Fibroblast of lung (primary cell): ENCODE measurements around the gene GAPDHS. TPM values are rescaled to one million over a fixed set of nuclear protein-coding genes. Genes with fewer than 3 reads are reported as not detected.

Source experiments
- DNase-seq, 2 donors: peaks; one replicate each; pipeline versions ENCODE4 v3.0.0 to v3.0.0-alpha.2; 2010; ENCODE audit warnings: low read depth in 2 of 2
- H2AFZ ChIP-seq: 2 replicates; pipeline ENCODE4 v1.5.1; 2012; ENCODE audit warnings: low read length, control low read depth, inconsistent platforms
- H3K27ac ChIP-seq: 2 replicates; pipeline ENCODE4 v1.5.1; 2011; ENCODE audit warnings: low read length, control low read depth; ENCODE audit not compliant: insufficient read depth
- H3K27me3 ChIP-seq: 2 replicates; pipeline ENCODE4 v1.5.1; 2011; ENCODE audit warnings: mild to moderate bottlenecking, low read length; ENCODE audit not compliant: control insufficient read depth, insufficient read depth
- H3K36me3 ChIP-seq: 2 replicates; pipeline ENCODE4 v1.5.1; 2011; ENCODE audit warnings: low read length; ENCODE audit not compliant: control insufficient read depth, insufficient read depth
- H3K4me1 ChIP-seq: 2 replicates; pipeline ENCODE4 v1.5.1; 2011; ENCODE audit warnings: low read length; ENCODE audit not compliant: control insufficient read depth, insufficient read depth; ENCODE audit errors: extremely low read depth
- H3K4me2 ChIP-seq: 2 replicates; pipeline ENCODE4 v1.5.1; 2011; ENCODE audit warnings: low read length, control low read depth; ENCODE audit not compliant: insufficient read depth; ENCODE audit errors: extremely low read depth
- H3K4me3 ChIP-seq, 4 experiments: fragments of 200-600 bp in 1 of 4; sonication (generic) in 1 of 4; replicated peaks in 1 of 4; 2 replicates each; pipeline ENCODE4 v1.5.1; 2011 to 2016; ENCODE audit warnings: low read length in 4 of 4, low read depth in 3 of 4, mild to moderate bottlenecking in 3 of 4, control low read depth in 2 of 4, inconsistent platforms in 1 of 4, mixed read lengths in 1 of 4; ENCODE audit not compliant: insufficient read depth in 1 of 4; ENCODE audit errors: control extremely low read depth in 1 of 4
- H3K79me2 ChIP-seq: 2 replicates; pipeline ENCODE4 v1.5.1; 2012; ENCODE audit warnings: mild to moderate bottlenecking, low read length, inconsistent platforms; ENCODE audit not compliant: control insufficient read depth, insufficient read depth
- H3K9ac ChIP-seq: 2 replicates; pipeline ENCODE4 v1.5.1; 2011; ENCODE audit warnings: mild to moderate bottlenecking, low read length, control low read depth; ENCODE audit not compliant: insufficient read depth
- H3K9me3 ChIP-seq: 2 replicates; pipeline ENCODE4 v1.5.1; 2012; ENCODE audit warnings: low read depth, low read length; ENCODE audit not compliant: control insufficient read depth, insufficient read depth
- H4K20me1 ChIP-seq: 2 replicates; pipeline ENCODE4 v1.5.1; 2011; ENCODE audit warnings: low read length; ENCODE audit not compliant: control insufficient read depth, insufficient read depth; ENCODE audit errors: extremely low read depth
- EZH2 ChIP-seq: IDR thresholded peaks from 2 replicates; pipeline ENCODE4 v1.5.1; 2012; ENCODE audit warnings: low read length, control low read depth, mild to moderate bottlenecking; ENCODE audit errors: missing control alignments
- polyA plus RNA-seq, 2 donors: library from polyadenylated mRNA; depleted of rRNA in 1 of 2; stranded (reverse) in 1 of 2; unstranded in 1 of 2; fragments of >200 nt; gene quantifications; 2 replicates each; pipeline ENCODE4 v1.2.1, GENCODE V29; 2011 to 2012; ENCODE audit warnings: missing spikeins in 1 of 2
- total RNA-seq: library from RNA; depleted of rRNA; stranded (reverse); fragments of >200 nt; gene quantifications from 2 replicates; pipeline ENCODE4 v1.2.1, GENCODE V29; 2014
- TF ChIP-seq, protein P1 (sequence below), 2 donors: IDR thresholded peaks in 1 of 2; conservative IDR thresholded peaks in 1 of 2; 1 replicate in 1 of 2; 2 replicates in 1 of 2; pipeline ENCODE4 v1.5.1; 2011 to 2012; ENCODE audit warnings: low read length in 2 of 2, control low read depth in 1 of 2, inconsistent platforms in 1 of 2, low read depth in 1 of 2, mild to moderate bottlenecking in 1 of 2

Gene GAPDHS
- total and polyA plus RNA-seq, 2 donors (not counting 1 experiment from before 2014, with no cell fraction given) = not detected

DNA sequence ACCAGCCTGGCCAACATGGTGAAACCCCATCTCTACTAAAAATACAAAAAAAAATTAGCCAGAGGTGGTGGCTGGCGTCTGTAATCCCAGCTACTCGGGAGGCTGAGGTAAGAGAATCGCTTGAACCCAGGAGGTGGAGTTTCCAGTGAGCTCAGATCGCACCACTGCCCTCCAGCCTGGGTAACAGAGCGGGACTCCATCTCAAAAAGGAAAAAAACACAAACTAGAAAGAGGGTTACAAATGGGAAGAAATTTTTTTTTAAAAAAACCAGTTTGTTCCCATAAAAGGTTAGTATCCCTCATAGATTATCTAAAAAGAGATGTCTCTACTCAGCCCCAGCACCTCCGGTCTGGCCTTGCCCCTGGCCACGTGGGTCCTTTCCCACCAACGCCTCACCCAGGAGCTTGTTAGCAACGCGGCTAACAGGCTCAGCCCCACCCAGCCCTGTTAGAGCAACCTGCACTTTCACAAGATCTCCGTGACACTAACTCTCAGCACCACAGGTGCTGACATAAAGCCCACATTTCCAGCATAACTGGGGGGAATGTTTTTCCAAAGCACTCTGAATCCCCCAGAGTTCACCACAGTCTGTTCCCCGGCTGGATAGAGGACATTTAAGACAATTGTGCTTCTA is 24.1 kb upstream of the GAPDHS start:
- H3K79me2 ChIP-seq = no peaks in the 10 kb centered on the region
- H2AFZ ChIP-seq = no peak overlapping the region
- no peak overlapping the region for H3K27ac ChIP-seq
- no peaks in the 10 kb centered on the region for H3K36me3 ChIP-seq
- H3K4me1 ChIP-seq = peaks cover 7% of the 10 kb centered on the region
- H3K4me2 ChIP-seq = no peak overlapping the region
- H3K9ac ChIP-seq = no peak overlapping the region
- DNase-seq = no peak
- peaks cover 31% of the 10 kb centered on the region for H3K27me3 ChIP-seq
- no peaks in the 10 kb centered on the region for H3K9me3 ChIP-seq
- H3K4me3 ChIP-seq = no peak overlapping the region
- H4K20me1 ChIP-seq = no peaks in the 10 kb centered on the region
- TF ChIP-seq, protein P1, sequence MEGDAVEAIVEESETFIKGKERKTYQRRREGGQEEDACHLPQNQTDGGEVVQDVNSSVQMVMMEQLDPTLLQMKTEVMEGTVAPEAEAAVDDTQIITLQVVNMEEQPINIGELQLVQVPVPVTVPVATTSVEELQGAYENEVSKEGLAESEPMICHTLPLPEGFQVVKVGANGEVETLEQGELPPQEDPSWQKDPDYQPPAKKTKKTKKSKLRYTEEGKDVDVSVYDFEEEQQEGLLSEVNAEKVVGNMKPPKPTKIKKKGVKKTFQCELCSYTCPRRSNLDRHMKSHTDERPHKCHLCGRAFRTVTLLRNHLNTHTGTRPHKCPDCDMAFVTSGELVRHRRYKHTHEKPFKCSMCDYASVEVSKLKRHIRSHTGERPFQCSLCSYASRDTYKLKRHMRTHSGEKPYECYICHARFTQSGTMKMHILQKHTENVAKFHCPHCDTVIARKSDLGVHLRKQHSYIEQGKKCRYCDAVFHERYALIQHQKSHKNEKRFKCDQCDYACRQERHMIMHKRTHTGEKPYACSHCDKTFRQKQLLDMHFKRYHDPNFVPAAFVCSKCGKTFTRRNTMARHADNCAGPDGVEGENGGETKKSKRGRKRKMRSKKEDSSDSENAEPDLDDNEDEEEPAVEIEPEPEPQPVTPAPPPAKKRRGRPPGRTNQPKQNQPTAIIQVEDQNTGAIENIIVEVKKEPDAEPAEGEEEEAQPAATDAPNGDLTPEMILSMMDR (conservative IDR thresholded peaks at IDR 0.05 in 1 of 2, IDR thresholded peaks at IDR 0.05 in 1 of 2; ENCODE audit: low read depth in 1 of 2, low read length in 2 of 2) = no peak
- TF ChIP-seq EZH2 = no peak

DNA sequence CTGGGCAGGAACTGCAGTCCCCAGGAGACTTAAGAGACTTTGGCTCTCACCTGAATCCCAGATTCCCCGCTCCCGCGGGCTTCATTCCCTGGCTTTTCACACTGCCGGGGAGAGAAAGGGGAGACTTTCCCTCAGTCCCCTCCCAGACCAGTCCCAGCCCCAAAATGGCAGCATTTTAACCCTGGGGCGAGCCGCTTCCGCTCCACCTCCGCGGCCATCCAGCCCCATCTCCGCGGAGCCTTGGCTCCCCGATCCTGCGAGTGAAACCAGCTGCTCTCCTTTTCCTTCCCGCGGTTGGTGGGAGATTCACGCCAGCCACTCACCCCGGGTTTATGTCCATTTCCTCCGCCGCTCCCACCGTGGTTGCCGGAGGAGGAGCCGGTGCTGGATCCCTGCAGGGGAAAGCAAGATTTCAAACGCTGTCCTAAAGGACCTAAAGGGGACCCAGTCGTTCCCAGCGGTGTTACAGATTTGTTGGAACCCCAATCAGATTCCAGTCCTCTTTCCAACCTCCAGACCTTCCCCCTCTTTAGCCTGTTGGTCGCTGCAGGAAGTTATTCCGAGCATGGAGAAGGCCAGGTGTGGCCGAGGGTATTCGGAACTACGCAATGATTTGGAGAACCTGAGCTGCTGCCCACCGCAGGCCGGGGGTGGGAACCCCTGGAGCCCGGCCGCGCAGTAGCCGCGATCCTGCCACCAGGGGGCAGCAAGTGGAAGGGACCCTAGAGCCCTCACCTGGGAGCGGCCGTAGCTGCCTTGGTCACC is 23.2 kb upstream of the GAPDHS start:
- TF ChIP-seq, protein P1 (conservative IDR thresholded peaks at IDR 0.05 in 1 of 2, IDR thresholded peaks at IDR 0.05 in 1 of 2; ENCODE audit: low read depth in 1 of 2, low read length in 2 of 2) = peak; percentile 69 to 77
- TF ChIP-seq EZH2 = peak; percentile 64
- Histone ChIP-seq H3K4me1 (peaks cover 10% of the 10 kb centered on the region), H3K79me2 (no peaks in the 10 kb centered on the region), H2AFZ (peak overlapping the region; percentile 12), H4K20me1 (no peaks in the 10 kb centered on the region), H3K27me3 (peaks cover 31% of the 10 kb centered on the region), H3K27ac (no peak overlapping the region), H3K9ac (no peak overlapping the region), H3K36me3 (no peaks in the 10 kb centered on the region), H3K4me3 (peak overlapping the region; percentile 28 to 45 (median 36)), H3K9me3 (no peaks in the 10 kb centered on the region), H3K4me2 (peak overlapping the region; percentile 75)
- DNase-seq = peak; percentile 21 to 22

DNA sequence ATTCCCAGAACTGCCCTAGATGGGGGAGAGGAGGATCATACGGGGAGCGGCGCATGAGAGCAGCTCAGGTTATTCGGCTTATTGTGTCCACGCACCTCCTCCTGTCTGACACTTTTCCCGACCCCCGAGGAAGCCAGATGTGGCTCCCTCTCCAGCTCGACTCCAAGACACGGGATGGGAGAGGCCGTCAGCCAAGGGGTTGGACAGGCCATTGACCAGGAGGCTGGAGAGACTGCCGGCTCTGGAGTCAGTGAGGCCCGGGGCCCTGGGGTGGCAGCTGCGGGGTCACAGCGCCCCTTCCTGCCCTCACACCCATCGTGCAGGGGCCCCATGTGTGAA is 22.7 kb upstream of the GAPDHS start:
- H3K27ac ChIP-seq = no peak overlapping the region
- H4K20me1 ChIP-seq = no peaks in the 10 kb centered on the region
- H3K27me3 ChIP-seq = peaks cover 26% of the 10 kb centered on the region
- peak overlapping the region; percentile 75 for H3K4me2 ChIP-seq
- no peaks in the 10 kb centered on the region for H3K79me2 ChIP-seq
- no peak overlapping the region for H3K9ac ChIP-seq
- no peak overlapping the region for H2AFZ ChIP-seq
- no peaks in the 10 kb centered on the region for H3K36me3 ChIP-seq
- TF ChIP-seq, protein P1 (conservative IDR thresholded peaks at IDR 0.05 in 1 of 2, IDR thresholded peaks at IDR 0.05 in 1 of 2; ENCODE audit: low read depth in 1 of 2, low read length in 2 of 2) = no peak
- no peak overlapping the region for H3K4me3 ChIP-seq
- peaks cover 10% of the 10 kb centered on the region for H3K4me1 ChIP-seq
- DNase-seq = no peak
- no peaks in the 10 kb centered on the region for H3K9me3 ChIP-seq
